Left ventricle myocardium inferior (tissue), 1 donor: ENCODE results near the gene FRY. TPM values are rescaled to one million over a fixed set of nuclear protein-coding genes. Genes with fewer than 3 reads are reported as not detected.

Source experiments
- DNase-seq: peaks from one replicate; pipeline ENCODE4 v3.0.0-alpha.2; 2020
- H3K27ac ChIP-seq: fragments of 200-600 bp; replicated peaks from 2 replicates; pipeline ENCODE4 v1.8.0; 2021
- H3K27me3 ChIP-seq: fragments of 200-600 bp; 2 replicates; pipeline ENCODE4 v1.8.0; 2021; ENCODE audit warnings: low read depth
- H3K36me3 ChIP-seq: fragments of 200-600 bp; 2 replicates; pipeline ENCODE4 v1.8.0; 2021
- H3K4me1 ChIP-seq: fragments of 200-600 bp; 2 replicates; pipeline ENCODE4 v1.8.0; 2021
- H3K4me3 ChIP-seq: fragments of 200-600 bp; 2 replicates; pipeline ENCODE4 v1.8.0; 2021; ENCODE audit warnings: mild to moderate bottlenecking, moderate library complexity
- H3K9me3 ChIP-seq: fragments of 200-600 bp; replicated peaks from 2 replicates; pipeline ENCODE4 v1.8.0; 2021
- CTCF ChIP-seq: fragments of 200-600 bp; IDR thresholded peaks from 2 replicates; pipeline ENCODE4 v1.8.0; 2021; ENCODE audit warnings: antibody characterized with exemption, mild to moderate bottlenecking, borderline replicate concordance
- intact Hi-C: fragments of 100-400 bp; cut with micrococcal nuclease; formaldehyde crosslinking; loops from one replicate; pipeline ENCODE4 v1.11.0; 2022
- total RNA-seq: library from RNA; stranded (reverse); fragmentation: NEBNext Ultra II Directional; extraction: Animal tissue kit (Norgen Biotek cat#: 25700); gene quantifications from one replicate; pipeline ENCODE4 v1.2.1, GENCODE V29; 2021
- donor health status: DM: no; HTN: yes; CAD: no; lungs with severe emphysema.

The FRY gene
- total RNA-seq, 1 donor from 2014 or later = 167 TPM

GRCh38 chr13:32305646-32306045, 274.1 kb downstream of the FRY start:
- Histone ChIP-seq H3K4me3 (no peak overlapping the region), H3K36me3 (no peaks in the 10 kb centered on the region), H3K4me1 (peaks cover 4% of the 10 kb centered on the region), H3K9me3 (no peaks in the 10 kb centered on the region), H3K27me3 (no peaks in the 10 kb centered on the region), H3K27ac (no peak overlapping the region)
- no peak for TF ChIP-seq CTCF
- no peak for DNase-seq
- intact Hi-C loops = loop anchor here (10.0 kb wide), 1 partner anchor 391 kb away; no protein-coding TSS in a partner anchor

- H3K27me3 ChIP-seq = no peaks in the 10 kb centered on the region
- intact Hi-C loops = loop anchor here (10.0 kb wide), 2 partner anchors 295 to 395 kb away; no protein-coding TSS in a partner anchor
These were observed 277.9 kb downstream of the FRY start for GRCh38 chr13:32309312-32310133.

GRCh38 chr13:32310134-32310706, 278.6 kb downstream of the FRY start:
- peak; percentile 86 for TF ChIP-seq CTCF
- Histone ChIP-seq H3K4me1 (peaks cover 10% of the 10 kb centered on the region), H3K36me3 (no peaks in the 10 kb centered on the region), H3K27me3 (no peaks in the 10 kb centered on the region), H3K27ac (peak overlapping the region; percentile 17), H3K9me3 (no peaks in the 10 kb centered on the region), H3K4me3 (peak overlapping the region; percentile 48)
- no peak for DNase-seq
- intact Hi-C loops = loop anchor here (10.0 kb wide), 1 partner anchor 295 kb away; no protein-coding TSS in a partner anchor

More at GRCh38 chr13:32309312-32310133, 277.9 kb downstream of the FRY start:
- Histone ChIP-seq H3K4me1 (peaks cover 4% of the 10 kb centered on the region), H3K4me3 (peak overlapping the region; percentile 48), H3K9me3 (no peaks in the 10 kb centered on the region), H3K36me3 (no peaks in the 10 kb centered on the region), H3K27ac (peak overlapping the region; percentile 17)
- DNase-seq = no peak
- TF ChIP-seq CTCF = no peak

- no peaks in the 10 kb centered on the region for H3K27me3 ChIP-seq
- TF ChIP-seq CTCF = no peak
- H3K9me3 ChIP-seq = no peaks in the 10 kb centered on the region
- H3K4me1 ChIP-seq = peaks cover 19% of the 10 kb centered on the region
- H3K36me3 ChIP-seq = no peaks in the 10 kb centered on the region
- intact Hi-C loops = loop anchor here (10.0 kb wide), 1 partner anchor 297 kb away; no protein-coding TSS in a partner anchor
- no peak overlapping the region for H3K4me3 ChIP-seq
- DNase-seq = no peak
- no peak overlapping the region for H3K27ac ChIP-seq
These were observed 279.8 kb downstream of the FRY start for GRCh38 chr13:32311188-32311897.
